Karpas-422 (cell line): ENCODE results near the gene MYH7. TPM values are rescaled to one million over a fixed set of nuclear protein-coding genes. Genes with fewer than 3 reads are reported as not detected.

Experiments used
- DNase-seq: peaks from one replicate; pipeline ENCODE4 v3.0.0-alpha.2; 2015
- H2AFZ ChIP-seq: fragments of 200-600 bp; sonication (generic); 2 replicates; pipeline ENCODE4 v1.6.1; 2014; ENCODE audit warnings: antibody characterized with exemption, low read length, mixed read lengths
- H3K27ac ChIP-seq: fragments of 200-600 bp; sonication (generic); 2 replicates; pipeline ENCODE4 v1.5.1; 2014; ENCODE audit warnings: mild to moderate bottlenecking, low read length, moderate library complexity
- H3K27me3 ChIP-seq: fragments of 200-600 bp; sonication (generic); 2 replicates; pipeline ENCODE4 v1.6.1; 2014; ENCODE audit warnings: low read length, mixed read lengths
- H3K36me3 ChIP-seq: fragments of 200-600 bp; sonication (generic); 2 replicates; pipeline ENCODE4 v1.6.1; 2014; ENCODE audit warnings: low read length, mixed read lengths; ENCODE audit not compliant: insufficient read depth
- H3K4me1 ChIP-seq: fragments of 200-600 bp; sonication (generic); 2 replicates; pipeline ENCODE4 v1.6.1; 2014; ENCODE audit warnings: mild to moderate bottlenecking, low read length, mixed read lengths
- H3K4me2 ChIP-seq: fragments of 200-600 bp; sonication (generic); 2 replicates; pipeline ENCODE4 v1.6.1; 2014; ENCODE audit warnings: low read length, low read depth, mild to moderate bottlenecking; ENCODE audit not compliant: poor library complexity, severe bottlenecking
- H3K4me3 ChIP-seq: fragments of 200-600 bp; sonication (generic); 2 replicates; pipeline ENCODE4 v1.5.1; 2014; ENCODE audit warnings: mild to moderate bottlenecking, antibody characterized with exemption, low read length, mixed read lengths
- H3K79me2 ChIP-seq: fragments of 200-600 bp; sonication (generic); 2 replicates; pipeline ENCODE4 v1.6.1; 2014; ENCODE audit warnings: mild to moderate bottlenecking, low read length, mixed read lengths
- H3K9ac ChIP-seq: fragments of 200-600 bp; sonication (generic); 2 replicates; pipeline ENCODE4 v1.6.0; 2014; ENCODE audit warnings: low read length
- H3K9me2 ChIP-seq: fragments of 200-600 bp; sonication (generic), shearing (Covaris generic); replicated peaks from 2 replicates; pipeline ENCODE4 v1.6.0; 2014; ENCODE audit warnings: mild to moderate bottlenecking, low read length, moderate library complexity; ENCODE audit not compliant: insufficient read depth
- H3K9me3 ChIP-seq: fragments of 300-700, 200-600 bp; sonication (generic); 2 replicates; pipeline ENCODE4 v1.6.1; 2014; ENCODE audit warnings: low read length, mixed read lengths
- H4K20me1 ChIP-seq: fragments of 200-600 bp; sonication (generic); 2 replicates; pipeline ENCODE4 v1.6.1; 2014; ENCODE audit warnings: mild to moderate bottlenecking, antibody characterized with exemption, low read length, low read depth; ENCODE audit not compliant: insufficient read depth
- total RNA-seq: library from RNA; depleted of rRNA; stranded (reverse); fragments of >200 nt; shearing (Covaris generic); gene quantifications from 2 replicates; pipeline ENCODE4 v1.2.3, GENCODE V29; 2014; ENCODE audit warnings: low replicate concordance; rRNA removed

MYH7 gene
- not detected in 2 replicates for total RNA-seq

- Histone ChIP-seq H4K20me1 (no peaks in the 10 kb centered on the region), H3K27ac (no peak within 1 kb of the TSS), H3K4me1 (no peaks in the 10 kb centered on the region), H3K4me2 (no peak within 1 kb of the TSS), H3K4me3 (no peak within 1 kb of the TSS), H2AFZ (no peak within 1 kb of the TSS), H3K36me3 (no peaks in the 10 kb centered on the region), H3K27me3 (no peaks in the 10 kb centered on the region), H3K9ac (no peak within 1 kb of the TSS), H3K9me2 (no peaks in the 10 kb centered on the region), H3K79me2 (no peaks in the 10 kb centered on the region), H3K9me3 (no peaks in the 10 kb centered on the region)
- no peak for DNase-seq
Observed at GRCh38 chr14:23435543-23436326, at the start of gene MYH7. Gene MYH7, minus strand, starts transcription at chr14:23435660. Its CDS starts 1,928 bp downstream, at chr14:23433732.

- Histone ChIP-seq H3K4me1 (no peaks in the 10 kb centered on the region), H3K9me2 (no peaks in the 10 kb centered on the region), H4K20me1 (no peaks in the 10 kb centered on the region), H3K9ac (no peak overlapping the region), H3K36me3 (peaks cover 6% of the 10 kb centered on the region; the same call in 1 of the 2 replicates), H3K27ac (no peak overlapping the region), H3K9me3 (no peaks in the 10 kb centered on the region), H3K4me2 (no peak overlapping the region), H3K27me3 (no peaks in the 10 kb centered on the region), H3K79me2 (no peaks in the 10 kb centered on the region), H2AFZ (no peak overlapping the region), H3K4me3 (no peak overlapping the region)
- peak; percentile 84 for DNase-seq
Observed at GRCh38 chr14:23483236-23483854, 47.9 kb upstream of the MYH7 start.

- Histone ChIP-seq H3K4me1 (no peaks in the 10 kb centered on the region), H2AFZ (no peak overlapping the region), H3K9me2 (no peaks in the 10 kb centered on the region), H3K4me3 (no peak overlapping the region), H3K27ac (no peak overlapping the region), H3K79me2 (no peaks in the 10 kb centered on the region), H3K9ac (no peak overlapping the region), H4K20me1 (no peaks in the 10 kb centered on the region), H3K4me2 (no peak overlapping the region), H3K36me3 (peaks cover 9% of the 10 kb centered on the region; the same call in 1 of the 2 replicates), H3K27me3 (no peaks in the 10 kb centered on the region), H3K9me3 (no peaks in the 10 kb centered on the region)
- DNase-seq, result no peak
Observed at GRCh38 chr14:23482823-23483148, 47.3 kb upstream of the MYH7 start.

- no peak overlapping the region for H3K4me2 ChIP-seq
- no peaks in the 10 kb centered on the region for H3K9me3 ChIP-seq
- H3K27me3 ChIP-seq, result no peaks in the 10 kb centered on the region
- H3K4me3 ChIP-seq, result no peak overlapping the region
- no peaks in the 10 kb centered on the region for H3K4me1 ChIP-seq
- H3K79me2 ChIP-seq, result no peaks in the 10 kb centered on the region
- H4K20me1 ChIP-seq, result no peaks in the 10 kb centered on the region
- peaks cover 15% of the 10 kb centered on the region for H3K36me3 ChIP-seq
- no peak overlapping the region for H3K27ac ChIP-seq
- peak; percentile 49 for DNase-seq
- H3K9me2 ChIP-seq, result no peaks in the 10 kb centered on the region
- no peak overlapping the region for H3K9ac ChIP-seq
- H2AFZ ChIP-seq, result no peak overlapping the region
Observed at GRCh38 chr14:23481979-23482822, 46.7 kb upstream of the MYH7 start.

GRCh38 chr14:23481362-23481970 lies 46.0 kb upstream of the MYH7 start:
- no peaks in the 10 kb centered on the region for H3K4me1 ChIP-seq
- peak; percentile 58 for DNase-seq
- H3K79me2 ChIP-seq, result no peaks in the 10 kb centered on the region
- no peaks in the 10 kb centered on the region for H3K9me3 ChIP-seq
- no peak overlapping the region for H2AFZ ChIP-seq
- H3K27ac ChIP-seq, result no peak overlapping the region
- H4K20me1 ChIP-seq, result no peaks in the 10 kb centered on the region
- H3K27me3 ChIP-seq, result no peaks in the 10 kb centered on the region
- no peak overlapping the region for H3K4me2 ChIP-seq
- no peak overlapping the region for H3K9ac ChIP-seq
- H3K4me3 ChIP-seq, result no peak overlapping the region
- H3K36me3 ChIP-seq, result peaks cover 23% of the 10 kb centered on the region
- no peaks in the 10 kb centered on the region for H3K9me2 ChIP-seq

GRCh38 chr14:23478109-23478759 lies 42.8 kb upstream of the MYH7 start:
- Histone ChIP-seq H3K27me3 (no peaks in the 10 kb centered on the region), H3K27ac (no peak overlapping the region), H3K4me1 (no peaks in the 10 kb centered on the region), H3K79me2 (no peaks in the 10 kb centered on the region), H3K9me2 (no peaks in the 10 kb centered on the region), H3K4me3 (no peak overlapping the region), H2AFZ (no peak overlapping the region), H4K20me1 (no peaks in the 10 kb centered on the region), H3K9me3 (no peaks in the 10 kb centered on the region), H3K9ac (no peak overlapping the region), H3K4me2 (no peak overlapping the region), H3K36me3 (peaks cover 44% of the 10 kb centered on the region)
- DNase-seq, result peak; percentile 94

GRCh38 chr14:23470947-23471346 lies 35.5 kb upstream of the MYH7 start:
- peak overlapping the region; percentile 77 for H3K4me2 ChIP-seq

More at GRCh38 chr14:23470947-23471346, 35.5 kb upstream of the MYH7 start:
- Histone ChIP-seq H3K36me3 (peaks cover 25% of the 10 kb centered on the region; the same call in 1 of the 2 replicates), H4K20me1 (peaks cover 3% of the 10 kb centered on the region; the same call in 1 of the 2 replicates), H3K4me3 (no peak overlapping the region), H3K9ac (no peak overlapping the region), H3K27me3 (no peaks in the 10 kb centered on the region), H2AFZ (no peak overlapping the region), H3K9me2 (no peaks in the 10 kb centered on the region), H3K27ac (no peak overlapping the region), H3K4me1 (peaks cover 11% of the 10 kb centered on the region), H3K79me2 (peaks cover 22% of the 10 kb centered on the region), H3K9me3 (no peaks in the 10 kb centered on the region)
- DNase-seq, result no peak
